ENCODE measurements around the gene VSX1. TPM values are rescaled to one million over a fixed set of nuclear protein-coding genes. Genes with fewer than 3 reads are reported as not detected.

VSX1 gene
- total RNA-seq, 2 donors from 2014 or later, result not detected

DNA sequence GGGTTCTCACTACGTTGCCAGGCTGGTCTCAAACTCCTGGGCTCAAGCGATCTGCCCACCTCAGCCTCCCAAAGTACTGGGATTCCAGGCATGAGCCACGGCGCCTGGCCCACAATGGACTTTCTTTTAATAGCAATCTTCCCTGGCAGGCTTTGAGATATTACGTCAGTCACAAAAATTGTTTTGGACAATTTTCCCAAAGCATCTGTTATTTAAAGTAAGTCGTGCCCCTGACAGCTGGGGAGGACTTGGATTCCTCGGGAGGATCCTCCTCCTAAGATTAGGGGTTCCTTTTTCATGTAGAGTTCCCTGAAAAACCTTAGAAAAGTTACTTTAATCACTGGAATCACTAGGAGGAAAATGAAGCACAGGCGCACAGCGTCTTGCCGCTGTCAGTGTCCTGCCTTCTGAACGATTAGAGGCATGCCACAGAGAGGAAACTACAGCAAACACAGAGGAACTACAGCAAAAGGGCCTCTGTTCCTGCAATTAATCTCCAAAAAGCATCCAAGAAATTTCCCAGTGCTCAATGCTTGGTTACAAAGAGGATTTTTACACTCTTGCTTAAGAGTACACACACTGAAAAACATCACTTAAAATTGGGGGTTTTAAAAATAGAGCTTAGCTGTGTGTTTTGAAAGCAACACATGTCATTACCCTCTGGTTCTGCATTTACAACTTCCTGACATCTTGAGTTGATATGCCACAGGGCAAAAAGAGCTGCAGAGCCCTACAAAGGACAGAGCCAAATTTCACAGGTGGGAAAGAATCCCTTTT is 28.5 kb downstream of the VSX1 start:
- H3K4me3 ChIP-seq (ENCODE audit: low read length), result no peak overlapping the region
- Mint-ChIP-seq H3K27me3 (ENCODE audit: insufficient read depth) (peaks cover 98% of the 10 kb centered on the region), H3K4me1 (no peaks in the 10 kb centered on the region), H3K27ac (no peak overlapping the region), H3K4me3 (no peak overlapping the region), H3K9me3 (no peaks in the 10 kb centered on the region), H3K36me3 (ENCODE audit: low read depth) (no peaks in the 10 kb centered on the region)
- TF ChIP-seq, protein P1, sequence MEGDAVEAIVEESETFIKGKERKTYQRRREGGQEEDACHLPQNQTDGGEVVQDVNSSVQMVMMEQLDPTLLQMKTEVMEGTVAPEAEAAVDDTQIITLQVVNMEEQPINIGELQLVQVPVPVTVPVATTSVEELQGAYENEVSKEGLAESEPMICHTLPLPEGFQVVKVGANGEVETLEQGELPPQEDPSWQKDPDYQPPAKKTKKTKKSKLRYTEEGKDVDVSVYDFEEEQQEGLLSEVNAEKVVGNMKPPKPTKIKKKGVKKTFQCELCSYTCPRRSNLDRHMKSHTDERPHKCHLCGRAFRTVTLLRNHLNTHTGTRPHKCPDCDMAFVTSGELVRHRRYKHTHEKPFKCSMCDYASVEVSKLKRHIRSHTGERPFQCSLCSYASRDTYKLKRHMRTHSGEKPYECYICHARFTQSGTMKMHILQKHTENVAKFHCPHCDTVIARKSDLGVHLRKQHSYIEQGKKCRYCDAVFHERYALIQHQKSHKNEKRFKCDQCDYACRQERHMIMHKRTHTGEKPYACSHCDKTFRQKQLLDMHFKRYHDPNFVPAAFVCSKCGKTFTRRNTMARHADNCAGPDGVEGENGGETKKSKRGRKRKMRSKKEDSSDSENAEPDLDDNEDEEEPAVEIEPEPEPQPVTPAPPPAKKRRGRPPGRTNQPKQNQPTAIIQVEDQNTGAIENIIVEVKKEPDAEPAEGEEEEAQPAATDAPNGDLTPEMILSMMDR (conservative IDR thresholded peaks at IDR 0.05), result no peak
- H3K9me3 ChIP-seq (ENCODE audit: control insufficient read depth, low read length), result no peaks in the 10 kb centered on the region
- no peak overlapping the region for H3K27ac ChIP-seq (ENCODE audit: low read depth, low read length)
- 86 to 87% methylated on average over 10 to 11 of the region's 11 CpGs for WGBS, 2 experiments (ENCODE audit: insufficient coverage in 1 of 2, insufficient read length in 1 of 2)
- H3K4me1 ChIP-seq (ENCODE audit: control insufficient read depth, insufficient read depth, low read length), result no peaks in the 10 kb centered on the region
- DNase-seq, result peak; percentile 12
- H3K27me3 ChIP-seq (ENCODE audit: control insufficient read depth, insufficient read depth, low read length, poor library complexity, severe bottlenecking), result peaks cover 97% of the 10 kb centered on the region
- no peak overlapping the region for H3K9ac ChIP-seq (ENCODE audit: extremely low read depth, low read length, poor library complexity, severe bottlenecking)
- H3K36me3 ChIP-seq (ENCODE audit: control insufficient read depth, insufficient read depth, low read length), result no peaks in the 10 kb centered on the region

GRCh38 chr20:25052255-25053194 is 29.4 kb downstream of the VSX1 start:
- Histone ChIP-seq H3K9ac (ENCODE audit: extremely low read depth, low read length, poor library complexity, severe bottlenecking) (no peak overlapping the region), H3K4me1 (ENCODE audit: control insufficient read depth, insufficient read depth, low read length) (no peaks in the 10 kb centered on the region), H3K4me3 (ENCODE audit: low read length) (no peak overlapping the region), H3K9me3 (ENCODE audit: control insufficient read depth, low read length) (no peaks in the 10 kb centered on the region), H3K27ac (ENCODE audit: low read depth, low read length) (no peak overlapping the region), H3K36me3 (ENCODE audit: control insufficient read depth, insufficient read depth, low read length) (no peaks in the 10 kb centered on the region), H3K27me3 (ENCODE audit: control insufficient read depth, insufficient read depth, low read length, poor library complexity, severe bottlenecking) (peaks cover 95% of the 10 kb centered on the region)
- TF ChIP-seq, protein P1 (conservative IDR thresholded peaks at IDR 0.05), result no peak
- Mint-ChIP-seq H3K9me3 (no peaks in the 10 kb centered on the region), H3K4me3 (no peak overlapping the region), H3K4me1 (no peaks in the 10 kb centered on the region), H3K27ac (no peak overlapping the region), H3K36me3 (ENCODE audit: low read depth) (no peaks in the 10 kb centered on the region), H3K27me3 (ENCODE audit: insufficient read depth) (peaks cover 91% of the 10 kb centered on the region)
- WGBS, 2 experiments (ENCODE audit: insufficient coverage in 1 of 2, insufficient read length in 1 of 2), result 73 to 88% methylated on average over 3 to 12 of the region's 16 CpGs
- DNase-seq, result peak; percentile 23

GRCh38 chr20:25051386-25052155 is 30.4 kb downstream of the VSX1 start:
- H3K27me3 Mint-ChIP-seq (ENCODE audit: insufficient read depth), result peaks cover 89% of the 10 kb centered on the region

More at GRCh38 chr20:25051386-25052155, 30.4 kb downstream of the VSX1 start:
- DNase-seq, result peak; percentile 18
- Histone ChIP-seq H3K9ac (ENCODE audit: extremely low read depth, low read length, poor library complexity, severe bottlenecking) (no peak overlapping the region), H3K27me3 (ENCODE audit: control insufficient read depth, insufficient read depth, low read length, poor library complexity, severe bottlenecking) (peaks cover 90% of the 10 kb centered on the region), H3K4me3 (ENCODE audit: low read length) (no peak overlapping the region), H3K27ac (ENCODE audit: low read depth, low read length) (no peak overlapping the region), H3K4me1 (ENCODE audit: control insufficient read depth, insufficient read depth, low read length) (no peaks in the 10 kb centered on the region), H3K36me3 (ENCODE audit: control insufficient read depth, insufficient read depth, low read length) (no peaks in the 10 kb centered on the region), H3K9me3 (ENCODE audit: control insufficient read depth, low read length) (no peaks in the 10 kb centered on the region)
- no peaks in the 10 kb centered on the region for H3K36me3 Mint-ChIP-seq (ENCODE audit: low read depth)
- no peaks in the 10 kb centered on the region for H3K4me1 Mint-ChIP-seq
- no peaks in the 10 kb centered on the region for H3K9me3 Mint-ChIP-seq
- TF ChIP-seq, protein P1 (conservative IDR thresholded peaks at IDR 0.05), result no peak
- H3K4me3 Mint-ChIP-seq, result no peak overlapping the region
- WGBS, 2 experiments (ENCODE audit: insufficient coverage in 1 of 2, insufficient read length in 1 of 2), result 93 to 98% methylated on average over 7 of the region's 7 CpGs
- no peak overlapping the region for H3K27ac Mint-ChIP-seq

All from endodermal cell (in vitro differentiated cells).